GM21423 (cell line): ENCODE results near the gene INTS3.
"Not testable (repeated sequence)": the region's sequence is repeated elsewhere in the genome, so short reads cannot be mapped to it uniquely, and the experiment has no call there.

ENCODE experiments used
- ATAC-seq: cut with Tn5 transposase; IDR thresholded peaks from one replicate; pipeline ENCODE4 v1.9.1; 2021; ENCODE audit warnings: mild to moderate bottlenecking, moderate library complexity; ENCODE audit not compliant: unreplicated experiment

INTS3 gene

DNA sequence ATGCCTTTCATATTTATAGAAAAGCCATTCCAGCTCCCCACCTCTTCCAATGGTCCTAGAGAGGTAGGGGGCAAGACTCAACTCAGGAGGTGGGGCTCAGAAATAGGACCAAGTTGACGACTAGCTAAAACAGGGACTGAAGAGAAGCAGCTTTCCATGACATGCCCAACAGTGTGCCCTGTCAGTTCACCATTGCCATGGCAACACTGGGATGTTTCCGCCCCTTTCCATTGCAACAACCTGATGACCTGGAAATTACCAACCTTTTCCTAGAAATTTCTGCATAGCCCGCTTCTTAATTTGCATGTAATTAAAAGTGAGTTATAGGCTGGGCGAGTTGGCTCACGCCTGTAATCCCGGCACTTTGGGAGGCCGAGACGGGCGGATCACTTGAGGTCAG lies 22.4 kb upstream of the INTS3 start:
- no peak for ATAC-seq

DNA sequence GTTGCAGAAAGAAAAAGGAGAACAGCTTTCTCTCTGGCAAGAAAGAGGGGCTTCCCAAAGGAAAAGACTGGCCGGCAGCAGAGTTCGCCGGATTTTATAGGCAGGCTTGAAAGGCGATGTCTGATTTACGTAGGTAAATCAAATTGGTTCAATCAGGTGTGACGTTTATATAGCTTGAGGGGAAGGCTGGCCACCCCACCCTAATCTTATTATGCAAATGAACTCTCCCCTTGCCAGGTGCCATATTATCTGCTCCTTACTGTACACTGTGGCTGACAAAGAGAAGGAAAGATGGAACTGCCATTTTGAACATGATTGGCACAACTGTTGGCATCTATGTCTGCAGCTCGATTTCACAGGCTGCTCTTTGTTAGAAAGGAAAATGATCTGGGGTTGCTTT lies 16.8 kb upstream of the INTS3 start:
- no peak for ATAC-seq

DNA sequence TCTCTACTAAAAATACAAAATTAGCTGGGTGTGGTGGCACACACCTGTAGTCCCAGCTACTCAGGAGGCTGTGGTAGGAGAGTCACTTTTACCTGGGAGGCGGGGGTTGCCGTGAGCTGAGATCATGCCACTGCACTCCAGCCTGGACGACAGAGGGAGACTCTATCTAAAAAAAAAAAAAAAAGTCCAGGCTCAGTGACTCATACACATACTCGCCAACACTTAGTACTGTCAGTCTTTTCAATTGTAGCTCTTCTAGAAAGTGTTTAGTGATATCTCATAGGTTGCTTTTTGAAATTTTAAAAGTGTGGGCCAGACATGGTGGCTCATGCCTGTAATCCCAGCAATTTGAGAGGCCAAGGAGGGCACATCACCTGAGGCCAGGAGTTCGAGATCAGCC lies 11.6 kb upstream of the INTS3 start:
- not testable (repeated sequence) for ATAC-seq

DNA sequence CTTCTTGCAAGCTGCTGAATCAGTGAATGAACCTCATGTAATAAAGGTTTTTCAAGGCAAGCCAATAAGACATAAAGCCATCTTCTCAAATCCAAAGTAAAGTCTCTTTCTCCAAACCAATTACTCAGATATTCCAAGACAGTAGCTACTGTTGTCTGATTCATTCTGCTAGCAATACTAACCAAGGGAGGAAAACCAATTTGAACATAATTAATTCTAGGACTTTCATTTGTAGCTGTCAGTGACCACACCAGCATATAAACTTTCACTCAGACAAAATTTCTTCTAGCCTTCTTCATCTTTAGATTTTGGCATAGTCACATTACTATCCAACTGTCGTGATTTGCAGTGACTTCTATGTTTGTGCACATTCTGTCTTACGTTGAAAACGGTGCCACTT lies 10.5 kb upstream of the INTS3 start:
- ATAC-seq: no peak

DNA sequence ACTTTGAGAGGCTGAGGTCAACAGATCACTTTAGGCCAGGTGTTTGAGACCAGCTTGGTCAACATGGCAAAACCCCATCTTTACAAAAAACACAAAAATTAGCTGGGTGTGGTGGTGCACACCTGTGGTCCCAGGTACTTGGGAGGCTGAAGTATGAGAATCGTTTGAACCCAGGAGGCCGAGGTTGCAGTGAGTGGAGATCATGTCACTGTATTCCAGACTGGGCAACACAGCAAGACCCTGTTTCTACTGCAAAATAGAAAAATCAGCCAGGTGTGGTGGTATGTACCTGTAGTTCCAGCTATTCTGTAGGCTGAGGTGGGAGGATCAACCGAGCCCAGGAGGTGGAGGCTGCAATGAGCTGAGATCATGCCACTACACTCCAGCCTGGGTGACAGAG lies 4.2 kb upstream of the INTS3 start:
- no peak for ATAC-seq

DNA sequence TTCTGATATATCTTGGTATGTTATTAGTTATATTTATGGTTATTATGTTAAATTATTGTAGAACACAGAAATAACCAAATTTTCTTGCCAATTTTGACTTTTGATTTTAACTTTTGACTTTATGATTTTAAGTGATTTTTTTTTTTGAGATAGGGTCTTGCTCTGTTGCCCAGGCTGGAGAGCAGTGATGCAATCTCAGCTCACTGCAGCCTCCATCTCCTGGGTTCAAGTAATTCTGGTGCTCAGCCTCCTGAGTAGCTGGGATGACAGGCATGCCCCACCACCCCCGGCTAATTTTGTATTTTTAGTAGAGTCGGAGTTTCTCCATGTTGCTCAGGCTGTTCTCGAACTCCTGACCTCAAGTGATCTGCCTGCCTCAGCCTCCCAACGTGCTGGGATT lies 3.2 kb upstream of the INTS3 start:
- ATAC-seq: not testable (repeated sequence)

DNA sequence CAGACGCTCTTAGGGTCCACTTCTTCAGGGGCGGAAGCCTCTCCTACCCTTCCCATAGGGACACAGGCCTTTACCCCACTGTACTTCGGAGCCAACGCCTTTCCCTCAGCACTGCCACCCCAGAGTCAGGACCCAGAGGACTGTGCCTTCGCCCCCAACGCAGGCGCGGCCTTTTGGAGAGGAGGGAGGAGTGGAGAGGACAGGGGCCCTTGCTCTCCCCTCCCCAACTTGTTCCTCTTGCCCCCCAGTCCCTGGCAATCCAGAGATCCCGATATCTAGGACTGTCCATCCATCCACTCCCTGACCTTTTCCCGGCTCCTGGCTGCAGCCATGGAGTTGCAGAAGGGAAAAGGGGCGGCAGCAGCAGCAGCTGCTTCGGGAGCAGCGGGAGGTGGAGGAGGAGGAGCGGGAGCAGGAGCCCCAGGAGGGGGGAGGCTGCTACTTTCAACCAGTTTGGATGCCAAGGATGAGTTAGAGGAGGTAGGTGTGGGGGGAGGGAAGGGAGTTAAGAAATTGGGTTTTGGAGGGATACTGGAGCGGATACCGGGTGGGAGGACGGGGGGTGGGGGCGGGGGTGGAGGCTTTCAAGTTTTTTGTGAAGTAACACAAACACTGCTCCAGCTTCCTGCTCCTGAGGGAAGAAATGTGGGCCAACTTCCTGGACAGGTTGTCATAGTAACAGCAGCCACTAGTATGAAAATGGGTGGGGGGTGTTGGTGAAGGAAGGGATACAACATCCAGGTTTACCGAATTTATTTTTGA lies 636 bp downstream of the INTS3 start:
- ATAC-seq: no peak

DNA sequence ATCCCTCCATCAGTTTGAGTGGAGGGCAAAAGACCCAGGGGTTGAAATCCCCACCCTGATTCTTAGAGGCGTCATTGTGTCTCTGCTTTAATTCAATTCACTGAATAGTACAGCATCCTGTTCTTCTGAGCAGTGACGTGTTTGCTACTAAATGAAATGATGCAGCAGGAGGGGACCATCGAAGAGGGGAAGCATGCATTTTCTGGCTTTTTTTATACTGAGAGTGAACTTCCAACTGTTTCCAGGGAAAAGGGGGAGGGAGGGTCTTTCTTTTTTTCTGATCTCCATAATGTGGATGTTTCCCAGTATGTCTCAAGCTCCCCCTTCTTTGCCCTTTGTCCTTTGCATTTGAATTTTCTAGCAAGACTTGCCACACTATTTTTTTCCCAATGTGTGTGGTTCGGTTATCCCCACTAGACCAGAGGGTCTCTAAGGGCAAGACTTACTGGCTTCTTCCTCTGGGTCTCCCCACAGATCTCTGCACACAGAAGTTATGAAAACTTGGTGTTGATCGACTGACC lies 2.7 kb downstream of the INTS3 start:
- ATAC-seq: no peak

DNA sequence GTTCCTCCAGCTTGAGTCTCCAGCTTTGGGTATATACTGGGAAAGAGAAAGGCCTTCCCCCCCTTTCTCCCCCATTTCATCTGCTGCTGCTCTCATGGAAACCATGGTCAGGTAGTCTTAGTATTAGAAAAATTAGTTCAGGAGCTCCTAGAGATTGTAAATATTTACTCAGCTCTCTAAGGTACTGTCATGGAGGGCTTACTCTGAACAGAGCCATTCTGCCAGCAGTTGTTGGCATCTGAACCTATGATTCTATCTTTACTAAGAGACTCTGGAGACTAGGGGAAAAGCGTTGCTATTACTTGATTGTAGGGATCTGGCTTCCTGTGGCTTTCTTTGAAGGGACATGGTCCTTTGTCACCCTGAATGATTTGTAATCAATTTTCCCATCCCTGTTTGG lies 6.1 kb downstream of the INTS3 start:
- no peak for ATAC-seq

DNA sequence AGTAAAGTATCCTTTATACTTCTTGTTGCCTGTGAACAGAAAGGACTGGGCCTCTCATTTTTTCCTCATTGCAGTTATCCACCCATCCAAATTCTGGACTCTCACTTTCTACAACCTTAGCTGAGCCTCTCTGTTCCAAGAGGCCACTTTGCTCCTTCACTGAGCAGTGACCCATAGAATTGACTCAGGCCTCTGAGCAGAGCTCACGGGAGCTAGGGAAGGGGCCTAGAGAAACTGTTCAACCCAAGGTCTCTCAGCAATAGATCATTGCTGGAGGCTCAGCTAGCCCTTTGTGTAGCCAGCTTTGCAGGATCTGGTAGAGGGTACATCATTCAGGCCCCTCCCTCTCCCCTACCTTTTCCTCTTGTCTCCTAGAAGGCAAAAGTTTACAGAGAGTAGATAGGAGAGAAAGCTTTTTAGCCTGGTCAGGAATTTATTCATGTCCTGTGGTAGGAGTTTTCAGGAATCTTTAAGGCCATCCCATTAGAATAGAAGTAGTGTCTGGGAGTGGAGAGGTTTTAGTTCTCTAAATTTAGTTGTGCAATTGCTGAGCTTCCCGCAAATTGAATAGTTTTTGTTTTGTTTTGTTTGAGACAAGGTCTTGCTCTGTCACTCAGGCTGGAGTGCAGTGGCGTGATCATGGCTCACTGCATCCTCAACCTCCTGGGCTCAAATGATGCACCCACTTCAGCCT lies 6.7 kb downstream of the INTS3 start:
- no peak for ATAC-seq

DNA sequence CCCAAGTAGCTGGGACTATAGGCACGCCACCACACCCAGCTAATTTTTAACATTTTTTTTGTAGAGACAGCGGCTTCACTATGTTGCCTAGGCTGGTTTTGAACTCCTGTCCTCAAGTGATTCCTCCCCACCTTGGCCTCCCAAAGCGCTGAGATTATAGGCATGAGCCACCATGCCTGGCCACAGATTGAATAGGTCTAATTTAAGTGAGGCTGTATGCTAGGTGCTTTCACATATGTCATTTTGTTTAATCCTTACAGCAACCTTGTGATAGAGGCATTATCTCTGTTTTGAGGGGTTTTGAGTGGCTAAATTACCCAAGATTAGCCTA lies 7.2 kb downstream of the INTS3 start:
- no peak for ATAC-seq

DNA sequence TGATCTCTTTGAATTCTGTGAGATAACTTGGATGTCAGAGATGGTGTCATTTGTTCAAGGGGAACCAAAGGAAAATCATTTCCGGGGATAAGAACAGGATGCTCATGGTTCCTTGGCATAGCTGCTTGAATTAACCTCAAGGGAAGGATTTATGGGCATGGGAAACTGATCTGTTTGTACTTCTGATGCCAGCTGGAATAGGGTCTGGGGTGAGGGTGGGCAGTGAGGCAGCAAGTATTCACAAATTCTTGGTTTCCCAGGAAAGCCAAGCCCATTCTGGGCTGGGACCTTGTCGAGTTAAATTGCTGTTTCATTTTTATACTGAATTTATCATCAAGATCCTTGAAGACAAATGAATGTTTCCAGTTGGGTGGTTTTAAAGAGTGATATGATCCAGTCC lies 14.1 kb downstream of the INTS3 start:
- no peak for ATAC-seq

DNA sequence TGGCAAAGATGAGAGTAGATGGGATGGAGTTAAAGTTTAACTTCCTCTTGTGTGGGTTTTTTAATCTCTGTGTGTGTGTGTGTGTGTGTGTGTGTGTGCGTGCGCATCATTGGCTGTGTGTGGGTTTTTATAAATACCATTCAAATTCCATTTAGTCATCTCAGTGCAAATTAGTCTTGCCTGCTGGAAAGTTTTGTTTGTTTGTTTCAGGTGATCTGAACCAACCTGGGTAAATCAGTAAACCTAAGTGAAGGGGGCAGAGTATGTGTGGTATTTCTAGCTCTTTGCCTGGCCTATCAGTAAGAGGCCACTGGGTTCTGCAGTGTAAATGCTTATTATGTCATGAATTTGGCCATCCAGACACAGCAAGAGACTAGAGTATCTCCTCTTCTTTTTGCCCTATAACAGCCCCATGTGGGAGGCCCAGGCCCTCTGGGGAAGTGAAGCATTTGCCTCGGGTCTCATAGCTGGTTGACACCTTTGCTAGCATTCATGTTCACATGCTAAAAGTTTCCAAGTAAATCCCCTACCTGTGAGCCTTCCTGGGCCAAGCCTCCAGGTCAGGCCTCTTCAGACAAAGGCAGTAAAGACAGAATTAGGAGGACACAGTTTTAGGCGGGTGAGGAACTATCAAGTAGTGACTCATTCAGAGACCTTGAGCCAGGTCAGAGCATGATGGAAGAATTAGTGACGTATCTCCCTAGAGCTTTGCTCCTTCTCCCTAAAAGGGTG lies 14.7 kb downstream of the INTS3 start:
- peak; percentile 66 for ATAC-seq

DNA sequence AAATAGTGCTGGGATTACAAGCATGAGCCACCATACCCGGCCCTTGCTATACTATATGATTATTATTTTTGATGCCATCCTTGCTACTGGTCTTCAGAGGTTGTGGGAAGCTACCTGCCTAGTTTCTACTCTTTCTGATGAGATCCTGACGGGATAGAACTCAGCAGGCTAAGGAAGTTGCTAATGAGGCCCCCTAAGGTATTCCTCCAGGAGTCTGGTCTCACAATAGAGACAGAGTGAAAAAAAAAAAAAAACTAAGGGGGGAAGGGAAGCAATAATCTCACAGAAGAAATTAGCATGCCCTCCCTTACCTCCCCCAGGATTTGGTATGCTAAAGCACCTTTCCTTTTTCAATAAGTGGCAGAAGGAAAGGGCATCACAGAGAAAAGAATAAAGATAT lies 17.6 kb downstream of the INTS3 start:
- ATAC-seq: no peak

DNA sequence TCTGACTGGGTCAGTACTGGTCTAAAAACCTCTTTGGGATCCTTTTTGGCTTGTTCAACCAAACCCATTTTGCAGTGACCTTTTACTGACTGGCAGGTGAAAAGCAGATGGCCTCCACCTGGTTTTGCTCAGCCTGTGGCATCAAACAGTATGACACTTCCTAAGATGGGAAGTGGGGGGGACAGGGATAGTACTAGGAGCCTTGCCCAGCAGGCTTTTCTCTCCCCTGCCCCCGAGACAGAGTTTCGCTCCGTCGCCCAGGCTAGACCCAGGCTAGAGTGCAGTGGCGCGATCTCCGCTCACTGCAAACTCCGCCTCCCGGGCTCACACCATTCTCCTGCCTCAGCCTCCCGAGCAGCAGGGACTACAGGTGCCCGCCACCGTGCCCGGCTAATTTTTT lies 18.3 kb downstream of the INTS3 start:
- no peak for ATAC-seq

DNA sequence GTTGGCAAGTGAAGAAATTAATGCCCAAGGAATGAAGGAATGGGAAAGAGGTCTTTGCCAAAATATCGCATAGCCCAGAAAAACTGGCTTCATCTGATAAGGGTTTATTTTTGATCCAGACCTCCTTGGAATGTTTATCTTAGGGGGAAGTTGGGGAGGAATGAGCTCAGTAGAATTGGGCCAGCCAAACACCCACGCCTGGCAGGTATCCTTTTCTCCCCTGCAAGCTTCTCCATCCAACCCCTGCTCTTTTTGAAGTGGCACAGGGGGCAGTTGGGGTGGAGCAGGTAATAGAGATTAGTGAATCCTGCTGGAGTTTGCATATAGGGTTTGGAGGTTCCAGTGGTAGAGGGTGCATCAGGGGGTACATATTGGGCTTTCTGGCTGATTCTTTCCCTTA lies 21.1 kb downstream of the INTS3 start:
- no peak for ATAC-seq

DNA sequence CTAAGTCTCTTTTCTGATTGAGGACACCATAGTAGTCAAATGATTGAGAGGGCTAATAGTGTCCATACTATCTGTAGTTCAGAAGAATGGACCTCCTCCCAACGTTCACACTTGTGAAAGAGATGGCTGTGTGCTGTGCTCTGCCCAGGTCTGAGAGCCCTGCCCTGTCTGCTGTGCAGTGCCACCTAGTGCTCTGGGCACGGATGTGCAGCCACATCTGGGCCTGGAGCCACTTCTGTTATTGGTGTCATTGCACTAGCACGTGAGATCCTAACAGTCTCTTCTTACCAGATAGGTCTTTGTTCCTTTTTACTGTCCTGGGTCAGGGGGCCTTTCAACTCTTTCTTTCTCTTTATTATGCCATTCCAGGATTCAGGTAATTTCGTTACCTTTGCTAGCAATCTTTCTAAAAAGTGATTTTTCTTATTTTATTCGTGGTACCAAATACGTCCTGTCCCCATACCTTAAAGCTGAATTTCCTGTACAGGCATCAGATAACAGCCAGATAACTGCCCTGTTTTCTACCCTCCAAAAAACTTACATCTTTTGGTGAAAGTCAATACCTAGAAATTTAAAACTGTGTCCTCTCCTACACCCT lies 21.7 kb downstream of the INTS3 start:
- peak; percentile 69 for ATAC-seq

DNA sequence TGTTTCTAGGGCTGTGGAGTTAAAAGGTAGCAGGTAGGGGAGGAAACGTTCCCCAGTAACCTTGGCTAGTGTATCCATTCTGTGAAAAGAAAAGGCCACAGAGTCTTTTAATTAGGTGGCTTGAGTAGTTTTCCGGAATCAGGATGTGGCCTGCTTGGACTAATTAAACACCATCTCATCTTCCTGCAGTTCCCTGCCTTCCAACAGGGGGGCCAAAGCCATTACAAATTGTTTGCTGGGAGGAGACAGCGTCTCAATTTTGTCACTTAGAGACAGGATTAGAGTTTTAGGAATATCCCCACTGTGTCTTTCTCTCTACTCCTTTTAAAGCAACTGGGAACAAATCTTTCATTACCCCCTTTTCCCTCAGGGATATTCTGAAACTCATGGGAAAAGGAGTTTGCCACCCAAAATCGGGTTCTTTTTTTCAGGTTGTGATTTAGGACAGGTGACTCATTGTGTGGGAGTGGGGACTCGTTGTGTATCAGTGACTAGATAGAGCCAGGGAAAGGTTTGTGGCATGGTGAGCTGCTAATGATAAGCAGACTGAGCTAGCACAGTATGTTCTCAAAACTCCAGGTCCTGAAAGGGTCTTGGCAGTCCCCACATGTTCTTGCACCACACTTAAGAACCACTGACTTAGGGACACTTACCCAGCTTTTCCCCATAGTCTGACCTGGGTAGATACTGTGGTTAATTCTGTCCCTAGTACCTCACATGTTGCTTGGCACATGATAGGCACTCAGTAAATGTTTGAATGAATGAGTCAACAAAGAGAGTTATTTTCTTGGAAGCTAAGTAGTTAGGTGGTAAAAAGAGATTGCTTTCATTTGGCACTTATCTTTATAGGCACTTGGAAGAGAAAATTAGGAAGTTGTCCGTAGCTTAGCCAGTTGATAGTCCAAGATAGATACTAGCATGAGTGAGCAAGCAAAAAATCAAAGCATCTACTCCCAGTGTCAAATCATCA lies 22.5 kb downstream of the INTS3 start:
- no peak for ATAC-seq

DNA sequence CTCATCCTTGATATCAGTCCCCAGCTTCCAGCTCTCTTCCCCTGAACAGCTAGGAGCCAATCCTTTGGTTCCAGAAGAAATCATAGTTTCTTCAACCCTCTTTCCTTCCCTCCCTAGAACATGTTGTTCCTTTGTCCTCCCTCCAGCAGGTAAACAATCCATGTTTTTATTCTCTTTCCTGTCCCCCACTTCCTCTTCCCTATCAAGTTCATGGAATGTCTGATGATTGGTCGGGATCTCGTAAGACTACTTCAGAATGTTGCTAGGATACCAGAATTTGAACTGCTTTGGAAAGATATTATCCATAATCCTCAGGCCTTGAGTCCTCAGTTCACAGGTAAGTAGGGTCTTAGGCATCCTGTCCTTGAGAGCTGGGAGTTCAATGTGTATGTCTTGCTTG lies 24.2 kb downstream of the INTS3 start:
- ATAC-seq: no peak

DNA sequence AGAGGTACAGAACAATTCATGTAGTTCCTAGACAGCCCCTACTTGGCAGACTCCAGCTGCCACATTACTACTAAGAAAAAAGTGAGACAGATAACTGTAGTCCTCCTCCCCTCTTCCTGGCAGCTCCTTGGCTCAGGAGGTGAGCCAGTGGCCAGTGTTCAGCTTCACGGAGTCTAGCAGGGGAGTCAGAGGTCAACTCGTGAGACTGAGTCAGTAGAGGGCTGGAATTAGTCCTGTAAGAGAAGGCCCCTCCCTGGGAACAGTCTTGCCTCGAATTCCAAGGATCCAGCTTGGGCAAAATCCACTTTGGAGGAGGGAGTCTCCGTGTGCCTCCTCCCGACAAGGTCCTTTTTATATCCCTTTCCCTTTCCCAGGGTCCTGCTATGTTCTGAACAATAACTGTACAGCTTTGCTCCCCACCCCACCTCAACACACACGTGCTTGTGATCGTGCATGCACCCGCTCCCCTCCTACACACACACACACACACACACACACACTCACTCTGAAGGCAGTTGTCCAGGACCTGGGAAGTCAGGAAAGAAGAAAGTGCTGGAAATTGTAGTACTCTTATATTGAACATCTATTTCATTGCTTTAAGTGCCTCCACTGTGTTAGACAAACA lies 24.8 kb downstream of the INTS3 start:
- no peak for ATAC-seq
